HG03280 (cell line): ENCODE data around the gene ABCF2.

ENCODE experiments used
- ATAC-seq: cut with Tn5 transposase; IDR thresholded peaks from one replicate; pipeline ENCODE4 v1.9.1; 2021; ENCODE audit warnings: mild to moderate bottlenecking, moderate library complexity; ENCODE audit not compliant: unreplicated experiment

The ABCF2 gene

DNA sequence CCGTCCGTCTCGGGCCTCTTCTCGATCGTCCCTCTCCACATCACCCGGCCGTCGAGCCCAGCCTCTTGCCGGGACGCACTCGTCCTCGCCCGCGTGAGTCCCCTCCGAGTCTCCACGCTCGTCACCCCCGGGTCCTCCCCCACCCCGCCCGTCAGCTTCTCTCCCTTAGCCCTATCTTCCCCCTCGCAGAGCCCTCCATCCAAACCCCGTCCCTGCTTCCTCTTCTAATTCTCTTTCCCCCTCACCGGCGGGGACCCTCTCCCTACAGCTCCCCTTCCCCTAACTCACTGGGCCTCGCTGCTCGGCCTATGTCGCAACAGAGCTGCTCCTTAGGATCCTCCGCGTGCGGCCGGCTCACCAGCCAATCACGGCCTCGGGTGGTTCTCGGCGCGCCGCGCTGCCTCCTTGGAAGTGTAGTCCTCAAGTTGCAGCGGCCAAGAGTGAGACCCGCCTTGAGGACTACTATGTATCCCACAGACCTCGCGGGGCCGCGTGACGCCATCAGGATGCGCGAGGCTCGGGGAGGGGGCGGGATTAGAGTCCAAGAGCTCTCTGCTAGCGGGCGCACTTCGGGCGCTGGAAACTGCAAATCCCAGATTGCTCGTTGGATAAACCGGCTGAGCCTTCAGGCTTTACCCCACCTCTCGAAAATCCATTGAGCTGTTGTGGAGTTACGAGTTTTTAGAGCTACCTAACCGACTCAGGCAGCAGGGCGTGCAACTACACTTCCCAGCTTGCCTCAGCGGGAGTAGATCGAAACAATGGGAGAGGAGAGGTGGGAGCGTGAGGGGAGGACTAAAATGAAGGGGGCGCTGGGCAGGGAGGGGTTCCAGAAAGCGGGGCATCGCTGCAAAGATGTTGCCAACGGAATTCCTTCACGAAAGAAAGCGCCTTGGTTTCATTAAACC, at the start of gene ABCF2:
Gene ABCF2 (minus strand): TSS at position 331 of the 908 bp plus-strand sequence. CDS start 747 bp downstream, outside the sequence.
- ATAC-seq = peak; percentile 99

DNA sequence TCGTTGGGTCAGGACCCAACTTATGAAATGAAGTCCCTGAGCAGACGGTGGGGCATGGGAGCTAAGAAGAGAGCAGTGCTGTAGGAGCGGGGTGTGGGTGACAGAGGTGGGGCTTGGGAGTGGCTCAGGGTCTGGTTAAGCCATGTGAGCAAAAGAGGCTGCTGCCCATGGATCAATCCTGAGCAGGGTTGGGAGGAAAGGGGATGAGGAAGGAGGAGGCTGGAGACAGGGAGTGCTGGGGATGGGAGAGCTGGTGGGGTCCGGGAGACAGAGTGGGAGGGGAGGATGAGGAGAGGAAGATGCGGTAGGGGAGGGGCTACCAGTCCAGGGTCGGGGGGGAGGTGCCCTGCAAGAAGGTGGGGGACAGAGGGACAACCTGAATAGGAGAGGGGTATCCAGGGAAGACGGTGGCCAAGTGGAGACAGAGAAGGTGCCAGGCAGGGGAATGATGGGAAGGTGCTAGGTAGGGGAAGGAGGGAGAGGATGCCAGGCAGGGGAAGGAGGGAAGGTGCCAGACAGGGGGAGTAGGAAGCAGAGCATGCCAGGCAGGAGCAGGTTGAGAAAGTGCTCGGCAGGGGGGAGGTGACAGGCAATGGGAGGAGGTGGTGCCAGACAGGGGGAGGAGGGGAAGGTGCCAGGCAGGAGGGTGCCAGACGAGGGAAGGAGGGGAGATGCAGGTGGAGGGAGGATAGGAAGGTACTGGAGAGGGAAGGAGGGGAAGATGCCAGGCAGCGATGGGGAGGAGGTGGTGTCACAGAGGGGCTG, 49.0 kb upstream of the ABCF2 start:
- no peak for ATAC-seq

DNA sequence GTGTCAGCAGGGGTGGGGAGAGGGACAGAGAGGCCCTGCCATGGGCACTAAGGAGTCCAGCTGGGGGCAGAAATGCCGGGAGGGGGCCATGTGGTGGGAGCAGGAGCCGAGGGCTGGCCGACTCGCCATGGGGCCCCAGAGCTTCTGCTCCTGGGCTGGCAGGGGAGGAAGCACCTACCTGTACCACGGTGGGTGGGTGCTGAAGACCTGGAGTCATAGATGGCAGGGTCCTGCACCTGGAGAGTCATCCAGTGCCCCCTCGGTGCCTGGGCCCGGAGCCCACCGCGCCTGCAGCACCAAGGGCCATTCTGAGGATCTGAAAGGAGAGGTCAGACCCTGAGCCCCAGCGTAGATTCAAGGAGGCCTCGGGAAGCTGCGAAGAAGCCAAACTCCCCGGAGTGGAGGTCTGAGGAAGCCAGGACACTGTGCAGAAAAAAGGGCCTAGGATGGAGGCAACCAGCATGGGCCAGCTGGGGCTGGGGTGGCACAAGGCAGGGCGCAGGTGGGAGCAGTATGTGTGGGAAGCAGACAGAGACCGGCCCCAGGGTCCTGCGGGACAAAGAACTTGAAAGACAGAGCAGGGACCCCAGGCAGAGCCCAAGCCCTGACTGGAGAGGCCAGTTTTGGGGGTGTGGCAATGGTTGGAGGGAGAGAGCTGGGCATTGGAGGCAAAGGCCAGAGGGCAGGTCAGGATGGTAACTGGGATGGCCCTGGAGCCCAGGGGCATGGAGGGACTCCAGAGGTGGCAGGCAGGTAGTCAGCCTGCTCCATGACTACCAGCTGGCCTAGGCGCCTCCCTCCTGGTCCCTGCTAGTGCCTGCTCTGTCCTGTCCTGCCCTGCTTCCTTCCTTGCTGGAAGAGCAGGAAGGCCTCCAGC, 48.2 kb upstream of the ABCF2 start:
- ATAC-seq = no peak

DNA sequence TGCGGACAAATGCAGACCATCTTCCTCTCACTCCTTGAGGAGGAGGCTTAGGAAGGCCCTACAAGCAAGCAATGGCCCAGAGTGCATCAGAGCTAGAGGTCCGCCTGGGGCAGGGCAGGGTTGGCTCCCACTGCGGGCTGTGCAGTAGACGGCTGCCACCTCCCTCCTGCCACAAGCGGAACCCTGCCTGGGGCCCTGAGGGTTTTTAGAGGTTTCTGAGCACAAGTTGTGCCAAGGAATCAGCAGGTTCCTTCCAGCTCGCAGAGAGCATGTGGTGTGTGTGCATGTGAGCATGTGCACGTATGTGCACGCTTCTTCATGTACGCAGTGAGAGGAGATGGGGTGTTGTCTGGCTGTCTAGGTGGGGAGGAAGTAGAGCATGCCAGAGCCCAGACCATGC, 47.4 kb upstream of the ABCF2 start:
- no peak for ATAC-seq

DNA sequence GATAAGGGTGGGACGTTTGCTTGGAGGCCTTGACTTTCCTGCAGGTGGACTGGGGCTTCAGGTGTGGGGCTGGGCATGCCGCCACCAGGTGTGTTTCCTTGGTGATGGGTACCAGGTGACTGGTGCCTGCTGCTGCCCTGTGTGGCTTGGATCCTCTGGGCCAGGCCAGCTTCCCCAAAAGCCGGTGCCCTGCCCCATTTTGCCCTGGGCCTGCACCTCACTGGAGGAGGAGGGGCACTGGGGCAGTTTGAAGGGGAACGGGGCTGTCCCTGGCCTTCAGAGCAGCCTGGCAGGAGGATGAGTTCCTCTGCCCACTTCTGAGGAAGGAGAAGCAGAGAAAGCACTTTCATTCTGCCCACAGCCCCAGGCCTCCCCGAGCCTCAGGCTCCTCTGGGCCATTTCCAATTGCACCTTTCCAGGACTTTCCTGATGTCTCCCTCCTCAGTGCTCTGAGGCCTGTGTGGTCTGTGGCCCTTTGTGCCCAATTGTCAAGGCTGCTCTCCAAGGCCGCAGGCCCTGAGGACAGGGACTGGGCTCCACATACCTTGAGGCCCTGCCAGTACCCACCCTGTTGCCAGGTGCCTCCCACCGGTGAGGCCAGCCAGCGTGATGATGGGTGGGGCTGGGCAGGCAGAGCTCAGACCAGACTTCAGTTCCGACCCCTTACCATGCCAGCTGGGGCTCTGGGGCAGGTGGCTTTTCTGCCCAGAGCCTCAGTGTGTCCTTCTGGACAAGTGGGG, 46.8 kb upstream of the ABCF2 start:
- ATAC-seq = no peak

DNA sequence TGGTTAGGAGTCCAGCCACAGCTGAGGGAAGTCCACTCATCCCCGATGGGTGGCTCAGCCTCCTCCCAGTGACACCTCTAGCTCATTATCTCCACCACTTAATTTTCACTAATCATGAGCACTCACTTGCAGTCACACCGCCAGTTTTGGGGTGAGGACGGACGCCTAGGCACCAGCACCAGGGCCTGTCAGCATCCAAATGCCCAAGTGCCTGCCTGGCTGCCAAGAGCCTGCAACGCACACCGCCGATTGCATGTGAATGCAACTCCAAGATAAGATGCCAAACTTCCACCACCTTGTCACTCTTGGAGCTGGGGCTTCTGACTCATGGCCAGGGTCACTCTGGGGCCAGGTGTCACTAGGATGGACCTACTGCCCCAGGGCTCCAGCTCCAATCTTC, 45.9 kb upstream of the ABCF2 start:
- no peak for ATAC-seq

DNA sequence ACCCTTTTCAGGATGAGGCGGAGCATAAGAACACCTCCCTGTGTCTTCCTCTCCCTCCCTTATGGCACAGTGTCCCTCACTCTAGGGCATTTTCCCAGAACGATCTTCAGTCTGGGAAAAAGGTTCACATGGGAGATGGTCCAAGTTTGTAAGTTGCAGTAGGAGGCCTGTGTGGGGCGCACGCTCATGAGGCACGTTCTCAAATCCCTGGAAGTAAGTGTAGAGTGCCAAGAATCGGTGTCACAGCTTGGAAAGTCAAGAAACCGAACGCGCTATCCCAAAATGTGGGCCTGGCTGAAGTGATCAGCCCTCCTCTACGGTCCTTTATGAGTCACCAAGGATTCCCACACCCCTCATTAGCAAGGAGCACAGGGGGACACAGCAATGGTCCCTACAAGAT, 45.4 kb upstream of the ABCF2 start:
- no peak for ATAC-seq

DNA sequence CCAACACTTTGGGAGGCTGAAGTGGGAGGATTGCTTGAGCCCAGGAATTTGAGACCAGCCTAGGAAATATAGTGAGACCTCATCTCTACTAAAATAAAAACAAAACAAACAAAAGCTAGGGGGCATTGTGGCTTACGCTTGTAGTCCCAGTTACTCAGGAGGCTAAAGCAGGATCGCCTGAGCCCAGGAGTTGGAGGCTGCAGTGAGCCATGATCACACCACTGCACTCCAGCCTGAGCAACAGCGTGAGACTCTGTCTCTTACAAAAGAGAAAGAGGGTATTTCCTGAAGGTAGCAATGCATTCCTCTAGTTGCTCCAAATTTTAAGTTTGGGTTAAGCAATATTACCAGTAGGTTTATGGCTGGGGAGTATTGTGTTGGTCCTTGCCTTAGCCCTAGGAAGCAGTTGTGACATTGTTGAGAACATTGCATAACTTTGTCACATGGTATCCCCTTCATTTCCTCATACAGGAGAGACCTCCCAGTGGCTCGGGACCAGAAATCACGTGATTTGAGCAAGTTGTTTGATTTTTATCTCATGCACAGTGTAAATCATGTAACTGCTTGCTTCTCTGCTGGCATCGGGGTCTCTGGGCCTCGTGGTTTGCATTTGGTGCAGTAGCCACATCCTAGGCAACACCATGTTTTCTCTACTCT, 44.8 kb upstream of the ABCF2 start:
- ATAC-seq = no peak

DNA sequence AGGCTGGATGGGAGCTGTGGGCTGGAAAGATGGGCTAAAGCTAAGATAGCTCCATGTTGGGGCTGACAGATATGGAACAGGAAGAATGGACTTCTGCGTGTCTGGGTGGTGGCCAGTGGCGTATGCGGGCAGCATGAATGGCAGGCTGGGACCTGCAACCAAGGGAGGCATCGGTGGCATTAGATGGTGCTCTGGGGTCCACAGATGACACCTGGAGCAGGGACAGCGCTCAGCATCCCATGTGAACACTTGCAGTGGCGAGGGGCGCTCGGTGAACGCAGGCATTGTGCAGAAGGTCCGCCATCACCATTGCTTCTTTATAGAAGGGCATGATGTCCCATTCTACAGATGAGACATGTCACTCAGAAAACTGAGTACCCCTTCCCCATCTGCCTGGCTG, 42.5 kb upstream of the ABCF2 start:
- no peak for ATAC-seq

DNA sequence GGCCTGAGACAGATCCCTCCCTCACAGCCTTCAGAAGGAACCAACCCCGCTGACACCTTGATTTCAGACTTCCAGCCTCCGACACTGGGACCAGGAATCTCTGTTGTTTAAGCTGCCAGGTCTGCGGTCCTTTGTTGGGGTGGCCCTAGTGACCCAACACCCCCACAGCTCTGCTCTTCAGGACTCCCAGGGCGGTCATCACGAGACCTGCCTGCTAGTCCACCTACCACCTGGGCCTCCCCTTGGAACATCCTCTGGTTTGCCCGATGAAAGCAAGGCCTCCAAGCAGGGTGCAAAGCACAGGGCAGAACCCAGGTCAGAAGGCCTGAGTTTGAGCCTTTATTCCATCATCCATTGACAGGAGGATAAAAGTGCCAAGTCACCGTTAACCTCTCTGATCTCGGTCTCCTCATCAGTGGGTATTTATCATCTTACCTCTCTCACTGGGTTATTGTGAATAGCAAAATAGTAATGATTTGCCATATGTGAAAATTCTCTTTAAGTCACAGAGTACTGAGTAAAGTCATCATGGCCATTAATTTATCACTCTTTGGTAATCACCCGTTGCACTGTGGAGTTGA, 38.4 kb upstream of the ABCF2 start:
- ATAC-seq = no peak

DNA sequence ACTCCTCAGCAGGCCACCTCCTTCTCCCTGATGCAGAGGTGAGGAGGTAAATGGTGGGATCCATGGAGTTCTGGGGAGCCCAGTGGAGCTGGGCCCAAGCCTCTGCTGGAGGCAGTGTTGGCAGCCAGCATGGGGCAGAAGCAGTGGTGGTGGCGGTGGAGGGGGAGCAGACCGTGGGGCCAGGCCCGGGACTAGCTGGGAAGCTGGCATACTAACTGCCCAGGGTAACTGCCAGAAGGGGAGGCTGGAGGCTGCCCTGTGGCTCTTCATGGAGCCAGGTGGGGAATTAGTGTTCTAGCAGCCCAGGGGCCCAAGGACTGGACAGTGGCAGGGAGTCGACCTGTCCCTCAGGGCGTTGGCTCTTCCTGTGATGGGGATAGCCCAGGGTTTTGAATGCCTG, 37.6 kb upstream of the ABCF2 start:
- no peak for ATAC-seq

DNA sequence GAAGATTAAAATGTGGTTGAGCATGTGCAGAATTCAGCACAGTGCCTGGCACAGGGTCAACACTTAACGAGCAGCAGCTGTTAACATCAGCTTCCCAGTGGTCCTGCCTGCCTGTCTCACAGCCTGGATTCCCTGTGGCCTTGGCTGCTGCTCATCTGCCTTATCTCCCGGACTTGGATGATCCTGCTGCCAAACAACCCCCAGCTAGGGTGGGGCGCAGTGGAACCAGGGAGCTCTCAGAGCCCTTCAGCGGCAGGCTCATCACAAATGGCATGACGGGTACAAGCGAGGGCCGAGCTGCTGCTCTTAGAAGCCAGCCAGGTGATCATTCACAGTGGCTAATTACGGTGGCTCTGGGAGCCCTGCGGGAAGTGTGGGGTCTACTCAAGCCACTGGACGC, 34.5 kb upstream of the ABCF2 start:
- no peak for ATAC-seq

DNA sequence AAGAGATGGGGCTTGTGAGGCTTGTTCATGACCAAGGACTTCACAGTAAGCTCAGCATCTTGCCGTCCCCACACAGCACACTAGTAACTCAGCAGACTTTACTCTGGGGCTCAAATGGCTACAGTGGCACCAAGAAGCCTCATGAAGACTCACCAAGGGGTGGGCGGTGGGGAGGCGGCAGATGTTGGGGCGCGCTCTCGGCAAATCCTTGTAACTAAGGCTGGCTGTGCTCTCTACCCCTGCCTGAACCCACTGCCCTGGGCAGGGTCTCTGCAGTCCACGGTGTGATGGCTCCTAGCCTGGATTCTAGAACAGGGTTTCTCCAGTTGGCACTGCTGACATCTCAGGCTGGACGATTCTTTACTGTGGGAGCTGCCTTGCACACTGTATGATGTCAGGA, 33.9 kb upstream of the ABCF2 start:
- no peak for ATAC-seq

DNA sequence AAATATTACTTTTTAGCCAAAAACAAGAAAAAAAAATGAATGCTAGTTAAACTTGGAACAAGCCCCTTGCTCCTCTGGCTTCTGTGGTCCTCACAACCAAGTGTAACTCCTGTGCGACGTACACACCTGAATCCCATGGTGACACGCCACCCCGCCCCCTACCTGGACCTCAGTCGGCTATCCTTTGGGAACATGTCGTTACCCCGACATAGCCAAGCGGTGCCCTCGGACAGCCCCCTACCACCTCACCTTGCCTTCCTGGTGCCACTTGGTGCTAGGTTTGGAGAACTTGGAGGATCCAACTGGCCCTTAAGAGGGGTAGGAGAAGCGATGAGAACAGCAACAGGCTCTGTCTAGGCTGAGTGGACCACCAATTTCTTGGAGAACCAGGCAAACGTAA, 33.5 kb upstream of the ABCF2 start:
- ATAC-seq = no peak

DNA sequence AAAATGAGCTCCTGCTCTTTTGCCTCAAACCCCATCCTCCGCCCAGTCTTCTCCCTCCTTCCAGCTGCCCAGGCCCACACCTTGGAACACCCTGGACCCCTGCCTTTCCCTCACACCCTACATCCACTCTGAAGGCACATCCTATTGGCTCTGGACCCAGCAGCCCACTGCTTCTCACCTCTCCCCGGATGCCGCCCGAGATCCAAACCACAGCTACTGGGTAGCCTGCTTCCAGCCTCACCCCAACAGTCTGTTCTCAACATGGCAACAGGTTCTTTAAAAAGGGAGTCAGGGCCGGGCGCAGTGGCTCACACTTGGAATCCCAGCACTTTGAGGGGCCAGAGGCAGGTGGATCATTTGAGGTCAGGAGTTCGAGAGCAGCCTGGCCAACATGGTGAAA, 31.0 kb upstream of the ABCF2 start:
- no peak for ATAC-seq

DNA sequence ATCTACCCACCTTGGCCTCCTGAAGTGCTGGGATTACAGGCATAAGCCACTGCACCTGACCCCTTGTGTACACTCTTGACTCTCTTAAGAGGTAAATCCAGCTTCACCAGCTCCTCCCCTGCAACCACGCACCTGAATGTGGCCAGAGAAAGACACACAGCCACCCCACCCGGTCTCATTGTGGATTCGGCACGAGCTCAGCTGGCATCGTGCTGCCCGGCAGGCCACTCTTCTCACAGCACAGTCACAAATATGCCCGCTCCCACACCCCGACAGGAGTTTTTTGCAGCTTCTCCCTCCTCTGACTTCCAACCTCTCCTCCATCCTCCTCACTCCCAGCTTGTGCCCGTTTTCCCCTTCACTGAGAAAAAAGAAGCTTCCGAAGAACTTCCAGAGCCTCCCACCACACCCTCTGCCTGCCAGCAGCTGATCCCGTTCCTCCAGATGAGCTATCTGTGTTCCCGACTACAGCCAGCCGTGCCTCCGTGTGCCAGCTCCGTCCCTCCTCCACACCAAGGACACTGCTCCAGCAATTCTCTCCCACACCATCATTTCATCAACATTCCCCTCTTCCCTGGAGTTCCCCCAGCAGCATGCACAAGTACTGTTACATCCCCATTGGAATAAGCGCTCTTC, 29.5 kb upstream of the ABCF2 start:
- no peak for ATAC-seq

DNA sequence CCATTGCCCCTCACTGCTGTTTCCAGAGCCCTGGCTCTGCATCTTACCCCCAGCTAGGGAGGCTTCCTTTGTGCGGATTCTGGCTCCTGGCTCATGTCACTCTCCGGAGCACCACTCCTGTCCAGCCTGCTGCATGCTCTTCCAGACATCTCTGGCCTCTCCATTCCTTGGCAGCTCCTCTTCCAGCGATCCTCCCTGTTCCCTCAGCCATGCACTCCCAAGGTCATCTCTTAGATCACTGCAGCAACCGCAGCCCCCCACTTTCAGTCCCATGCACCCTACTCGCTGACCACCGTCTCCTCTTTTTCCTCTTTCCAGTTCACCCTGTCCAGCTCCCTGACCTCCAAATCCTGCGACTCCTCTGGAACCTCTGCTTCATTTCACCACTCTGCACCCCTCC, 28.4 kb upstream of the ABCF2 start:
- ATAC-seq = no peak

DNA sequence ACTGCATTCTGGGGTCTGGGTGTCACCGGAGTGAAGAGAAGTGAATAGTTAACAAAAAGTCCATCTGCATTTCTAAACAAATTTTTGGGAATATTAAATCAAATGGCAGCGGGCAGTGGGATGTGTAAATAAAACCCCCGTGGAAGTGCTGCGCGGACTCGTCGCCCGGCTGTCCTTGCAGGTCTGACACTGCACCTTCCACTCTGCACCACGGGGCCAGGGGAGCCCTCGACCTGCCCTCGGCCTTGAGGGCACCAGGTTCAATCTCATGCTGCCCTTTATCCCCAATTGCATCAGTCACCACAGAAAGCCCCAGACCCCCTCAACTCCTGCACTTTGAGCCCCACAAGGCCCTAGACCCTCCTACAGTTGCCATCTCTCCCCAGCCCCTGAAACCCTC, 27.8 kb upstream of the ABCF2 start:
- no peak for ATAC-seq

DNA sequence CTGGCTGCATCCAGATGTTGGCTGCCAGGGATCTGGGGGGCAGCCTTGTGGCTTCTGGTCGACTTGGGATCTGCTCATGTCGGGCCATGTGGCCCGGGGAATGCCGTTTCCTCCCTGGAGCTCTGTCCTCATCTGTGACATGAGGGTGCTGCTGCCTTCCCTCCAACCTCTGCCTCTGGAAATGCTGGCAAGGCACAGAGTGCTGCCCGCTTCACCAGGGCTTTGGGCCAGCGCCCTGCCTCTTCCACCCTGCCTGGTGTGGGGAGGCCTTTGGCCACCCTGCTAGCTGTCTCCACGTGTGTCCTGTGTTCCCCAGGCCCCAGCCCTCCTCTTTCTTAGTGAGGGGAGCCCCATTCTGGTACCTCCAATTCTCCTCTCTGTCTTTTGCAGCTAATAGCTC, 27.3 kb upstream of the ABCF2 start:
- ATAC-seq = no peak
